ENCODE data around the gene ADPRS. TPM values are rescaled to one million over a fixed set of nuclear protein-coding genes. Genes with fewer than 3 reads are reported as not detected.

Gene ADPRS
- total RNA-seq, 1 experiment from 2014 or later: 68.7 TPM

DNA sequence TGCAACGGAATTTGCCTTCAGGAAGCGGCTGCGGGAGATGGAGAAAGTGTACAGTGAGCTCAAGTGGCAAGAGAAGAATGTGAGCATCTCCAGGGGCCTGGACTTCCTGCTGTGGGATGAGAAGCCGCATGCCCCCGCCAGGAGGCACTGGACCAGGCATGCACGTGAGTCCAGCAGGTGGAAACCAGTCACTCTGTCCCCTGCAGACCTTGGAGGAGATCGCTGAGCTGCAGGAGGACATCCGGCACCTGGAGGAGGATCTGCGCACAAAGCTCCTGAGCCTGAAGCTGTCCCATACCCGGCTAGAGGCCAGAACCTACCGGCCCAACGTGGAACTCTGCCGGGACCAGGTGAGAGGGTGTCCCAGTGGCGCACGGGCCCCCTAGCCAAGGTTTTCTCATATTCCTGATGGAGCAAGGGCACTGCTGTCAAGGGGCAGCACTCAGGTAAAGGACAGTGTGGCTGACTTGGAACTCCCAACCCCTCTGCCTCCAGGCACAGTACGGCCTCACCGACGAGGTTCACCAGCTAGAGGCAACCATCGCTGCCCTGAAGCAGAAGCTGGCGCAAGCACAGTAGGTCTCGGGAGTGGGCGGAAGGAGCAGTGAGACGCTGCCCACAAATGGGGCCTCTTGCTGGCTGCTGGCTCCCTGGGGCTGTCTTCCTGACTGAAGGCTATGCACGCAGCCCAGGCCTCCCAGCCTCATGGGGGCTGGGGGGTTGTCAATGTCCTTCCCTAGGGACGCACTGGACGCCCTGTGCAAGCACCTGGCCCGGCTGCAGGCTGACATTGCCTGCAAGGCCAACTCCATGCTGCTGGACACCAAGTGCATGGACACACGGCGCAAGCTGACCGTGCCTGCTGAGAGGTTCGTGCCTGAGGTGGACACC lies 1.2 kb upstream of the ADPRS start:
- peak; percentile 18 for DNase-seq (ENCODE audit: low spot score)

DNA sequence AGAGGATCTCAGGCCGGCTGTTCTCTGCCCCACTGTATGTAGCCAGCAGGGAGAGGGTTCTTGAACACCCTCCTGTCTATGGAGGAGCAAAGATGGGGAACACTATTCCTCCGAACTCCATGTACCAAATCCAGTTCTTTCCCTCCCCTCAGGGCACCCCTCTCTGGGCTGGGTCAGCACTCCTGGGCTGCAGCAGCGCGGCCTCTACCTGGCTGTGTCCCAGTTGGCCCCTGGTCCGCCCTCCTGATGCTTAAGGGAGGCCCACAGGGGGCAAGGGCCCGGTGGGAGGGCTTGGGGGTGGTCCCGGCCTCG lies 471 bp upstream of the ADPRS start:
- DNase-seq (ENCODE audit: low spot score): no peak

DNA sequence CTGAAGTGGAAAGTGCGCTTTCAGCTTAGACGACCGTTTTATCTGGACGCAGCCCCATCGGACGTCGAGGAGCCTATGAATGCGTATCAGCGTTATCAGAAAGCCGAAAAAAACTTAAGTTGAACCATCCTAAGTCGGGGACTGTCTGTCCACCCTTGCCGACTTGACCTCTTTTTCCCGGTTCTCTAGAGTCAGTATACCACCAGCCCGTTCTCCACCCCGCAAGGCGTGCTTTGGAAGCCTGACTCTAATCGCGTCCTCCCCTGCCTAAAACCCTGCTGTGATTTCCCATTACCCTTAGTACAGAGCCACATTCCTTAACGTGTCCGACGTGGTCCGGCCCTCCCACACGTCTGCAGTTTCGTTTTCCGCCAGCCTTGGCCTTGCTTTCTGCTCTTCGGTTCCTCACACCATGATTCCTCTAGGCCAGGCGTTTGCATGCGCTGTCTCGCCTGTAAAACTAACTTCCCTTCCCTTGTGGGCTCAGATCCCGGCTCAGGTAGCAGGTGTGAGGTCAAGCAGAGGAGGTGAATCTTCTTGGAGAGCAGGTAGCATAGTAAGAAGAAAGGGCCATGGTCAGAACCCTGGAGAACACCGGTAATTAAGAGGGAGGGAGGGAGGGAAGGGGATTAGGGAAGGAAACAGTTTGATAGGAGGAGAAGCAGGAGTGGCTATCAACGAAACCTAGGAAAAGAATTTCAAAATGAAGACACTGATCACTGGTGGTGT lies 865 bp downstream of the ADPRS start:
- peak; percentile 46 for DNase-seq (ENCODE audit: low spot score)

DNA sequence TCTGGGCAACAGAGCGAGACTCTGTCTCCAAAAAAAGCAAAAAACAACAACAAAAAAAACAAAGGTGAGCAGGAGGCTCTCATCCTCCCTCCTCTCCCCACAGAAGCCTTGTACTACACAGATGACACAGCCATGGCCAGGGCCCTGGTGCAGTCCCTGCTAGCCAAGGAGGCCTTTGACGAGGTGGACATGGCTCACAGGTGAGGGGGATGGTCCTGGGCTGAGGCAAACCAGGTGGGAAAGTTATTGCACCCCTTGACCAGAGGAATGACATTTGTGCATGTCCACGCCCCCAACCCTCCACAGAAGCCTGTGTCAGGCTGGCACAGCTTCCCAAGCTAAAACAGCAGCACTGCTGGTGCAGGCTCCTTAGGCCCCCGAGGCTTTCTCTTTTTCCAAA lies 2.4 kb downstream of the ADPRS start:
- DNase-seq (ENCODE audit: low spot score): no peak

DNA sequence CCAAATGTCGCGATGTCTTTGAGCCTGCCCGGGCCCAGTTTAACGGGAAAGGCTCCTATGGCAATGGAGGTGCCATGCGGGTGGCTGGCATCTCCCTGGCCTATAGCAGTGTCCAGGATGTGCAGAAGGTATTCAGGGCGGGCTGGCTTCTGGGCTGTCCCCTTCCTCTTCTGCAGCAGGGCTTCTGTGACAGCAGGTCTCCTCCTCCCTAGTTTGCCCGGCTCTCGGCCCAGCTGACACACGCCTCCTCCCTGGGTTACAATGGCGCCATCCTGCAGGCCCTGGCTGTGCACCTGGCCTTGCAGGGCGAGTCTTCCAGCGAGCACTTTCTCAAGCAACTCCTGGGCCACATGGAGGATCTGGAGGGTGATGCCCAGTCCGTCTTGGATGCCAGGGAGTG lies 3.0 kb downstream of the ADPRS start:
- DNase-seq (ENCODE audit: low spot score): no peak

DNA sequence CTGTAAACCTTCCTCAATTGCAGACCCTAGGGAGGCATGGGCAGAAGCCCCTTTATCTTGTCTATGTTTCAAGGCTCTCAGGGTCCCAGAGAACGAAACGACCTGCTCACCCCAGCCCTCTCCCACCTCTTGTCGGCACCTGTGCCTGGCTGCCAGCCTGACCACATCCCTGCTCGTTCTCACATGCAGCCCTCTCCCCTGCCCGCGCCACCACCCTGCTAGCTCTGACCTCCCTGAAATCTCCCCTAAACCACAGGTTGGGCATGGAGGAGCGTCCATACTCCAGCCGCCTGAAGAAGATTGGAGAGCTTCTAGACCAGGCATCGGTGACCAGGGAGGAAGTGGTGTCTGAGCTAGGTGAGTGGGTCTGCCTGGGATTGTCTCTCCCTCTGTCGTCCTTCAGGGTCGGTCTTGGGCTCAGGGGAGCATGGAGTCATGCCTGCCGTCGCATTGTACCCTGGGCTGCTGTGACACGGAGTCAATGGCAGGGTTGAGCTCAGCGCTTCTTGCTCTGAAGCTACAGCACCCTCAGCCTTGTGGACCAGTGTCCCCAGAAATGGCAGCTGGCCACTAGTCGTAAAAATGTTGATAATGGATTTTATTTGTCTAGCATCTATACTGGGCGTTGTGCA lies 3.6 kb downstream of the ADPRS start:
- no peak for DNase-seq (ENCODE audit: low spot score)

DNA sequence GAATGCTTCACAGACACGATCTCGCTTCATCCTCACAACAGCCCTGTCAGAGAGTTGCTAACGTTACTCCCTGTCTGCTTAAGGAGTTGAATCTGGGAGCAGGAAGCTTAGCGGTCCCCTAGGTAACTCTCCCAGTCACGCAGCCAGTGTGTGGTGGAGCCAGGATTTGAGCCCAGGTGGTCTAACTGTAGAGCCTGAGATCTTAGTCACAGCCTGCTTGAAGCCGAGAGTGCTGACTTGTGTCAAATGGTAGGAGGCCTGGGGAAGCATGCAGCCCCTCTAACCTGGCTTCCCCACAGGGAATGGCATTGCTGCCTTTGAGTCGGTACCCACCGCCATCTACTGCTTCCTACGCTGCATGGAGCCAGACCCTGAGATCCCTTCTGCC lies 4.1 kb downstream of the ADPRS start:
- DNase-seq (ENCODE audit: low spot score): no peak

DNA sequence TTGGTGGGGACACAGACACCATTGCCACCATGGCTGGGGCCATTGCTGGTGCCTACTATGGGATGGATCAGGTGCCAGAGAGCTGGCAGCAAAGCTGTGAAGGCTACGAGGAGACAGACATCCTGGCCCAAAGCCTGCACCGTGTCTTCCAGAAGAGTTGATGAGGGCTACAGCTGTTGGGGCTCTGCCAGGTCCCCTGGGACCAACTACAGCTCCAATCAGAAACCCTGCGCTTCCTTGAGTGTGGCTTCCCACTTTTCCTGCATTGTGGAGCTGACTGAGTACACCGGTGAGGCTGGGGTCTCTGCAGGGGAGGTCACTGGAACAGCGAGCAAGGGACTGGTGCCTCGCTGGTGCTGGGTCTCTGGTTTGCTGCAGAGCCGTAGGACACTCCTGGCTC lies 4.5 kb downstream of the ADPRS start:
- DNase-seq (ENCODE audit: low spot score): no peak

DNA sequence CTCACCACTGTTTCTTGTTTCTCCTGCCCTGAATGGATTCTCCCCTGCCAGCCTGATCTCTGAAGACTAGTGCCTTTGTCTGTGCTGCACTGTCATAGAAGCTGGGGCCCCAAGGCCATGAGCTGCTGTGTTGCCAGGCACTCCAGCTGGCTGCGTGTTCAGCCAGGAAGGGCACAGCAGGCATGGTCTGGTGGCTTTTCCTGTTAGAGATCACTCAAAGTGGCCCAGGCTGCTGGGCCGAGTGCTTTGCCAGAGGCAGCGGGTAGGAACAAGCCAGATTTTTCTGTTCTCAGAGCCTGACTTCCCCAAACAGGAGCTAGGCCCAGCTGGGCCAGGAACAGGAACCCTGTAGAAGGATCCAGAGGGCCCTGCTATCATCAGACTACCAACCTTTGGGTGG lies 5.2 kb downstream of the ADPRS start:
- no peak for DNase-seq (ENCODE audit: low spot score)

DNA sequence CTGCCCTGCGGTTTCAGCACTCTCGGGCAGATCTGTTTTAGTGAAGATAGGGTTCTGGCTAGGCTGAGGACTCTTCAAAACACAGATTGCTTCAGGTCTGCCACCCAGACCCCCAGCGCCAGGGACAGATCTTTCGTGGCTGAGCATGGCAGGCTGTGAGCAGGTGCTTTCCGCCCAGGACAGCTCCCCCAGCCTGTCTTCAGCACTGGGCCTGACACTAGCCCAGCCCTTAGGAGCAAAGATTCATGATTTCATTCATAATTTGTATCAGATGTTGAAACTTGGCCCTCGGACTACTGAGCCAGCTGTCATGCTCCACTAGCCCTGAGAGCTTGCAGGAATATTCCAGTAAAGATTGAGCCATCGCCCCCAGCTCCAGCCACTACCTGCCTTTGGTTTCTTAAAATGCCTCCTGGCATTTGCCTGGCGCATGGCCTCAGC lies 5.9 kb downstream of the ADPRS start:
- no peak for DNase-seq (ENCODE audit: low spot score)

DNA sequence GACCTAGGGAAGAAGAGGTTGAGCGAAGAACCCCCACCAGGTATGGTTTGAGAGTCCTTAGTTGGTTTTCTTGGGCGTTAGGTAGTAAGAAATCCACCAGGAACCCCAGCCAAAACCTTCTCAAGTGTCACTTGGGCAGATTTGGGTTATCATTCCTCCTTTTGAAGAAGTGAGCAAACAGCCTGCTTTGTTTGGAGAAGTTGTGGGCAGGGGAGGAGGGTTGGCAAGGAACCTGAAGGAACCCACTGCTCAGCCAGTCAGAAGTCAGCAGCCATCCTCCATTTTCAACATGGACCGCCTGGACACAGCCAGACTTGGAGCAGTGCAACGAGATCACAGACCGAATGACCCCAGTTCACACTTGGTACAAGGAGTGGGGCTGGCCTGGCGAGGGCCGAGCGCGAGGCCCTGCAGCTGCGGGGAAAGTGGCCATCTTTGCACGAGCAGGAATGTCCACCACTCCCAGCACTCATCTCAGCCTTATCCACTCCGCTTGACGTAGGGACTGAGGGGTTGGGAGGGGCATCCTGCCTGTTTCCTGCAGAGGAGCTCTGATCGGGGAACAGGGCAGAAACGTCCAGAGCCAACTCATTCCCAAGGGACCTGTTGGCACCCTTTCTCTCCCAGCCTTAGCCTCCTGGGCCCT lies 7.2 kb downstream of the ADPRS start:
- DNase-seq (ENCODE audit: low spot score): no peak

DNA sequence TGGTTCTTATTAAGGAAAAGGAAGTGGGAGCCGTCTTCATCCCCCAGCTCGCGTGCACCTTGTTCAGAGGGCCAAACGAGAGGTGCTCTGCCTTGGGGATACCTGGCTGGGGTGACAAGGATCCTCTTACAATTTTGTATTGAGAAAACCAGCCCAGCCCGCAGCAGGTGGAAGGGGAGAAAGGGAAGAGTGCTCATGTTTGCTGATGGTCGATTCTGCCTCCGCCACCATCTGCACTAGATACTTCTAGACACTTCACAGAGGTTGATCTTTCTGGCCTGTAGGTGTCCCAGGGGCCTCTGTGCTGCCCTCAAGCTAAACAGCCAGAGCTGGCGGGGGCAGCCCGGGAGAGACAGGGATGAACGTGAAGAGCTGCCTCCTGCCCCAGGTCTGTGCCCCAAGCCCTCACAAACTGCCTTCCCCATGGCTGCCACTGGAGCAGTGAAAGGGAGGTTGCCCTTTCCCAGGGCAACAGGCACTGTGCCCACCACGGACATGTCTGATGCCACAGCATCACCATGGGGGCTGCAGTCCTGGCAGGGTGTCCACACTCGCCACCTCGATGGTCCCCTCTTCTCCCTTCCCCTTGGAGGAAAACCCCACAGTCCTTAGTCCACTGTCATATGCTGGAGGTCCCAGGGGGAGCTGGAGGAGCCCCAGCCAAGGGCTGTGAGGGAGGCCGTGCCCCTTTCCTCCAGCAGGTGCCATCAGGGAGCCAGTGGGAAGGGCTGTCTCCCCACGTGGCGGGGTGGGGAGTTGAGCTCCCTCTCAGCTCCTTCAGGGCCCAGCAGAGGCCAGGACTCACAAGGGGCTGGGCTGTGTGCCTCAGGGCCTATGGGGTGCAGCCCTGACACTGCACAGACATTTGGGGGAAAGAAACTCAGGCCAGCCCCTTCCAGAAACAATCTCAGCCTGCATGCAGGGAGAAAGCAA lies 8.1 kb downstream of the ADPRS start:
- DNase-seq (ENCODE audit: low spot score): peak; percentile 56

DNA sequence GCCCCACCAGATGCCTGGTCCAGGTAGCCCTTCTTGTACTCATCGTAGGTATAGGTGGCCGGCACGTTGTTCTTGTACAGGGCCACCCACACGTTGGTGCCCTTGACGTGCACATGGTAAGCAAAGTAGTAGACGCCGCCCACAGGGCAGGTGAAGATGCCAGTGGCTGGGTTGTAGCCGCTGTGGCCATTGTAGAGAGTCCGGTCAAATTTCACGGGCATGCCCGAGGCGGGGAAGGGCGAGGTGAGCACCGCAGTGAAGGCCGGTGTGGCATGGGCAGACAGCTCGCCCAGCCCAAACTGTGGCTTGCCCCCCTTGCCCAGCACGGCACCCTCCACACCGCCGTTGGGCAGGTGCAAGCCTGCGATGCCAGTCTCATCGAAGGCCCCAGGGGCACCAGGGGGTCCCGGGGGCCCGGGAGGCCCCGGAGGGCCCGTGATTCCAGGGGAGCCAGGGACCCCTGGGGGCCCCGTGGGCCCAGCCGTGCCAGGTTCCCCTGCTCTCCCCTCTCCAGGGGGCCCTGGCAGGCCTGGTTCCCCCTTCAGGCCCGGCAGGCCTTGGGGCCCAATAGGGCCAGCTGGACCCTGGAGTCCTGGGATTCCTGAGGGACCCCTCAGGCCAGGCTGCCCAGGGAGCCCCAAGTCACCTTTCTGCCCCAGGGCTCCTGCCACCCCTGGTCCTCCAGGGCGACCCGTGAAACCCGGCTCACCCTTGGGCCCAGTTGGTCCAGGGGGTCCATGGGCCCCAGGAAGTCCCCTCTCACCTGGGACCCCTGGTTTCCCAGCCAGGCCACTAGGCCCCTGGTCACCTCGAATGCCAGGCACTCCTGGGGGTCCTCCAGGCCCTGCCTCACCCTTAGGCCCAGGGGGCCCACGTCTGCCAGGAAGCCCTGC lies 9.2 kb downstream of the ADPRS start:
- DNase-seq (ENCODE audit: low spot score): no peak

DNA sequence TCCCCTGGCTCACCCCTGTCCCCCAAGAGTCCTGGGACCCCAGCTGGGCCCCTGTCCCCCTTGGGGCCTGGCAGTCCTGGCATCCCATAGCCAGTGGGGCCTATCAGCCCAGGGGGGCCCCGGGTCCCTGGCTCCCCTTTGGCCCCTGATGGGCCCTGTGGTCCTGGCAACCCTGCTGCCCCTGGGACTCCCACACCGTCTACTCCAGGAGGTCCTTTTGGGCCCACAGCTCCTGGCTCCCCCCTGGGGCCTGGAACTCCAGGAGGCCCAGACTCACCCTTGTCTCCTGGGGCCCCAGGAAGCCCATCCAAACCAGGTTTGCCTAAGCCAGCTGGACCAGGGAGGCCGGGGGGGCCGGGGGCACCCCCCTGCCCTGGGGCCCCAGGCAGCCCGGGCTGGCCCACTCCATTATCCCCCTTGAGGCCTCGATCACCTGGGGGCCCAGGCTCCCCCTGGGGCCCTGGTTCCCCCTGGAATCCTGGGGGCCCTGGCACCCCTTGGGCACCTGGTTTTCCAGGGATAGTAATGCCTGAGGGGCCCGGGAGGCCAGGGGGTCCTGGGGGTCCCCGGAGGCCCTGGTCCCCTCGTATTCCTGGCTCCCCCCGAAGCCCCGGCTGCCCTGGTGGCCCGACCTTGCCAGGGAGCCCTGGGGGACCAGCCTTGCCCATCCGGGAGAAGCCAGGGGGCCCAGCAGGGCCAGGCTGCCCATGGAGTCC lies 10.1 kb downstream of the ADPRS start:
- no peak for DNase-seq (ENCODE audit: low spot score)

DNA sequence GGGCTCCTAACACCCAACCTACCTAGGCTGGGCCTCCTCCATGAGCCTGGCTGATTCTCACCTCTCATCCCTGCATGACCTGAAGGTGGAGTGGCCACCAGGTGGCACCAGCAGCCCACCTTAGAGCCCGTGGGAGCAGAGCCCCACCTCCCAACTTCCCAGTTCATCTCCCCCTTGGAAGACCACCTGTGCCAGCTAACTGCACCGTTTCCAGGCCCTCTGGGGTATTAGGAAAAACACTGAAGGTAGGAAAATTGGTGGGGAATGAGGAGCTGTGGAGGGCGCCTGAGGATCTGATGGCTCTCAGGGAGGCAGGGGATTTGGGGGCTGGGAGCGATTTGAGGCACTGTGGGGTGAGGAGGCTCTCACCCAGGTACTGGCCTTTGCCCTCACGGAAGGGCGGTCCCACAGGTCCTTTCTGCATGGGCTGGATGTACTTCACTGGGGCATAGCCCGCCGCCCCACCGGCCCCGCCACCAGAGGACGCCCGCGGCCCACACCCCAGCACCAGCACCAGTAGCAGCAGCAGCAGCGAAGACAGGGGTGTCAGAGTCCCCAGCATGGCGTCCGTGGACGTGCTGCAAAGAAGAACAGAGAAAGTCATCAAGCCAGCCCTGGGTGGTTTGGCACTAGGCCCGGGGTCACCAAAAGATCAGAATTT lies 11.1 kb downstream of the ADPRS start:
- DNase-seq (ENCODE audit: low spot score): peak; percentile 93

DNA sequence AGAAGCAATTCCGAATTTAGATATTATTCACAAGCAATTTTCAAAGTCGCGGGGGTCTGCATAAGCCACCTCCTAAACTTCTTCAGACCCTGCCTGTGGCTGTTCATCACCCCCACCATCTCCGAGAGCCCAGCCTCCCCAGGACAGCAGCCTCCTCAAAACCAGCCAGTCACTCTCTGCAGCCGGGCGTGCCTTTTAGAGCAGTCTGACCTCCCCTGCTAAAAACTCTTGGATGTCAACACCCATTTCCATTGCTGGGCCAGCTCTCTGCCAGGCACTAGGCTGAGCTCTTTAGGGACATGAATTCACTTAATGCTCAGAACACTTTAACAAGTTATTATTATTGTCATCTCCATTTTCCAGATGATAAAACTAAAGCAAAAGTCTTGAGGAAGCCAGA lies 11.7 kb downstream of the ADPRS start:
- DNase-seq (ENCODE audit: low spot score): no peak

DNA sequence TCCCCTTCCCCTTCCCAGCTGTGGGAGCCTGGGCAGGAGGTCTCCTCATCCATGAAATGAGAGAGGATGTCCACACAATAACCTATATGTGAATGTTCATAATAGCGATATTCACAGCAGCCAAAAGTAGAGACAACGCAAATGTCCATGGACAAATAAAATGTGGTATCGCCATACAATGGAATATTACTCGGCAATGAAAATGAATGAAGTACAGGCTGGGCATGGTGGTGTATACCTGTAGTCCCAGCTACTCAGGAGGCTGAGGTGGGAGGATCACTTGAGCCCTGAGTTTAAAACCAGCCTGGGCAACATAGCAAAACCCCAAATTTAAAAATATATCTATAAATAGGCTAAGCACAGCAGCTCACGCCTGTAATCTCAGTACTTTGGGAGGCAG lies 12.9 kb downstream of the ADPRS start:
- DNase-seq (ENCODE audit: low spot score): no peak

DNA sequence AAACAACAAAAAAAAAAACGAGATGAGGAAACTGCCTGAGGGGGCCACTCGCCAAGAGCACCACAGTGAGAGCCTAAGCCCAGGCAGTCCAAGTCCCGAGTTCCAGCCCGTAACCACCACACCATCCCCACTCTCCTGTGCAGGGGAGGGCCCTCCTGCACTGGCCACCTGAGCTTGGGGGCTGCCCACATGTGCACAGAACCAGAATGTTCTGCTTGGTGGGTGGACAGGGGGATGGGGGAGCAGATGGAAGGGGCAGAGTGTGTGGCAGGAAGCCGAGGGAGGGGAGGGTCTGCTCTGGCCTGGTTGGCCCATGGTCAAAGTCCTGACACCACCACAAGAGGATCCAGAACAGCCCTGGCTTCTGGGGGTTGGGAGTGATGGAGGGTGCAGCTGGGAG lies 17.6 kb downstream of the ADPRS start:
- no peak for DNase-seq (ENCODE audit: low spot score)

DNA sequence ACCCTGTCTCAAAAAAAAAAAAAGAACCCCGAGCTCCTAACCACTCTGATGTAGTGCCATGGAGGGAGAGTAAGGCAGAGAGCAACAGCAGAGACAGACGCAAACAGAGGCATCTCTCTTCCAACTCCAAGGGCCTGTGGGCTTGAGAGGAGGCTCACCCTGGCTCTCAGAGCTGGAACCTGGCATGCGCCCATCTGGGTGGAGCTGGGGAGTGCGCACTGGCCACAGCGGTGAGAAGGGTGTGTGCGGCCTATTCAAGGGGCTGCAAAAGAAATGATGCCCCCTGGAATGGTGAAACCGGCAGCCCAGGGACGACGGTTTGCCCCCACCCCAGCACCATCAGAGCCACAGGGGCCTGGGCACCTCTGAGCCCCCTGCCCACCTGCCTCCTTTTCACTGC lies 18.7 kb downstream of the ADPRS start:
- DNase-seq (ENCODE audit: low spot score): no peak

All from HT-29 (cell line).